HG03520 (cell line): ENCODE measurements around the gene NRG2.

ENCODE experiments used
- ATAC-seq: cut with Tn5 transposase; IDR thresholded peaks from one replicate; pipeline ENCODE4 v1.9.1; 2021; ENCODE audit warnings: mild to moderate bottlenecking, moderate library complexity; ENCODE audit not compliant: unreplicated experiment

NRG2 gene

DNA sequence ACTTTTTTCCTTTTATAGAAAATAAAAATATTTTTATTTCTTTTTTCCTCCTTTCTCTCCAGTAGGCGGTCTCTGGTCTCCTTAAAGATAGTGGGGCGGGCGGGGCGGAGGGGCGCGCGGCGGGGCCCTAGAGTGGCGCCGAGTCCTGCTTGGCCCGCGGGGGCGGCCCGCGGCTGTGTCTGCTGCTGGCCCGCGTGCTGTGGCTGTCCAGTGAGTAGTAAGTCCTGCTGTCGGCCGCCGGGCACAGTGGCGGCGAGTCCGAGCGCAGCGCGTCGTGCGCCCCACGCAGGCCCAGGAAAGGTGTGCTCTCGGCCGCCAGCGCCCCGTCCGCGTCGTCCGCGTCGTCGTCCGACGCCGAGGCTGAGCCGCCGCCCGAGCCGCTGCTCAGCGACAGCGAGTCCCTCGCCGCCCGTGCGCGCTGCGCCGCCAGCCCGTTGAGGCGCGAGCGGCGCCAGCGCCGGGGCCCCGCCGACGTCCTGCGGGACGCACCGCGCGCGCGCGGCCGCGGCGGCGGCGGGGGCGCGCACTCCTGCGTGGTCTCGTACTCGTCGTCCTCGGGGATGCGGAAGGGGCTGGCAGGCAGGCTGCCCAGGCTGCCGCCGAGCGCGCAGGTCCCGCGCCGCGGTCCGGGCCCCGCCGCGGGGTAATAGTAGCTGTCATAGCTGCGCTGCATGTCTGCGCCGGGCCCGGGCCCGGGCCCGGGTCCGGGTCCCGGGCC, 195.2 kb downstream of the NRG2 start:
- ATAC-seq, result peak; percentile 62

- no peak for ATAC-seq
Observed at GRCh38 chr5:139847091-139847490, 196.0 kb downstream of the NRG2 start.

DNA sequence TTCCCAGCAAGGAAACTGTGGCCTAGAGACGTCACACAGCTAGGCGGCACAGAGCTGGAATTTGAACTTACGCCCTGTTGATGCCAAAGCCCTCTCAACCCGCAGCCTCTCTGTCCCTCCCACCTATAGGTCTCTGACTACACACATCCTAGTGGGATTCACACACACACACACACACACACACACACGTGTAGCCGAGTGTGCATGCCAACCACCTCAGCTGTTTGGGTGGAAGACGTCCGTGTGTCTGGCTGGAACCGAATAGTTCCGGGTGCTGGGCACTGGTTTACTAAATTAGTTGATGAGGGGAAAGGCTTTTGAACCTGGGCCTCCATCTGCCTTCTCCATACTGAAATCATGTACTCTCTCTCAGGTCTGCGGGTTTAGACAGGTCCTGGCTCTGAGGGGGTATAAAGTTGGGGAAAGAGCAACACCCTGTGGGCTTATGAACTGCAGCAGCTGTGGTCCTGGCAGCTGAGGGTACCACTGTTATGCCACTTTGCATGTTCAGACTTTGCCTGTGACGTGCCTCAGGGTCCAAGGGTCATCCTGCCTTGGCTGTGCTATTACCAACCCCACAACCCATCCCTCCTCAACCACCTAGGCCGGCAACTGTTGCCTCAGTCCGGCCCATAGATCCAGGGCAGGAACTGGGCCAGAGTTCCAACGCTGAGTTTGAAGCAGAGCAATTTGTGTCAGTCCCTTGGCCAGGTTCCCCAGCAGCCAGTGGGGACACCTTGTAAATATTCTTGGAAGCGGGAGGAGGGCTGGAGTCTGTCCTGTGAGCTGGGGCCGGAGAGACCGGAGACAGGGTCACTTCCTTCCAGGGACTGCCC, 197.0 kb downstream of the NRG2 start:
- no peak for ATAC-seq

DNA sequence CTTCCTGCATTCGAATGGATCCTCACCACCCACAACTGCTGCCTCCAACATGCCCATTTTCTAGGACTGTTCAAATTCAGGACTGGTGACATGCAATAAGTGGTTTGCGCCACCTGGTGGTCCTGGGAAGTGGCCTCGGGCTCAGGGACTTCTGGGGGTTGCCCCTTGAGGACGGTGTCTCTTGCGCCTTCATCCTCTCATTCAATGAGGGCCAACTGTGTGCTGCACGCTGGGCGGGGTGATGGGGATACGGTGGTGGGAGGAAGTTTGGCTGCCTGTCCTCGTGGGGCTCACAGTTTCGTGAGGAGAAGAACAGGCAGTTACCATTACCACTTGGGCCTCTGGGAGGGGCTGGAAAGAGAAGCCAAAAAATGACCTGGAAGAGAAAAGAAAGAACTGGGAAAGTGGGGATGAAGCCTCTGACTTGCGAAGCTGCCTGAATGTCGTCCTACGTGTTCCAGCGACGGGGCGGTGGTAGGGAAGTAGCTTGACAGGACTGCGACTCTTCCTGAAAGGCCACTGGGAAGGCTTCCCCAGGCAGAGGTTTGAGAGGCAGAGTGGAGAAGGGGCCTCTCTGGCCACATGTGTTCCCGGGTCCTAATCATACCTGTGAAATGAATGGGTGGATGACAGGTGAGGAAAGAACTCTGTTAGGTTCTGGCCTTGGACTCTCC, 198.5 kb downstream of the NRG2 start:
- no peak for ATAC-seq

DNA sequence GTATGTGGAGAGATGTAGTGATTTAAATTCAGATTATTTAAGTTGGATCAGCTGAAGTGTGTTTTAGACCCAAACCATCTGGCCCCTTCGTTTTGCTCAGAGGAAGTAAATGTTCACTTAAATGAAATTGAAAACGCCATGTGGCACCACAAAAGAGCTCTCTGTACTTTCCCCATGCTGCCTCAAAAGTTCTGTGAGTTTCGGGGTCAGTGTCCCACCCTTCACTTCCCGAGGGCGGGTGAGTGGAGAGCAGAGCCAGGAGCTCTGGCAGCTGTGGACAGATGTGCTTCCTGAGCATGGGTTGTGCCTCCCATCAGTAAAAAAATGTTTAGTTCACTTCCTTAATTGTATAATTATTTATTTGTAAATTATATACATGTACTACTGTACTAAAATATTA, 199.1 kb downstream of the NRG2 start:
- no peak for ATAC-seq

DNA sequence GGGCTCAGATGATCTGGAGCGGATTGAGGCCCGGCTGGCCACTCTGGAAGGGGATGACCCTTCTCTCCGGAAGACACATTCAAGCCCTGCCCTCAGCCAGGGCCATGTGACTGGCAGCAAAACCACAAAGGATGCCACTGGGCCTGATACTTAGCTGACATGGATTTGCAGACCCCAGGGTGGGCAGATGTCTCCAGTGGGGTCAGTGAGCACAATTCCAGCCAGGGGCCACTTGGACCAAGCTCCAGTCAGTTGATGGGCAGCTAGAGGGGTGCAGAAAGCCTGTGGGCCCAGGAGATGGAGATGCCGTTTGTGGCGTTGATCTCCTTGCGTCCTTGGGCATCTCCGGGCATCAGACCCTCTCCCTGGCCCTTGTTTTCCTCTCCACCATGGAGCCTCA, 200.8 kb downstream of the NRG2 start:
- ATAC-seq, result no peak

- ATAC-seq, result no peak
Observed at GRCh38 chr5:139841549-139841948, 201.6 kb downstream of the NRG2 start.

DNA sequence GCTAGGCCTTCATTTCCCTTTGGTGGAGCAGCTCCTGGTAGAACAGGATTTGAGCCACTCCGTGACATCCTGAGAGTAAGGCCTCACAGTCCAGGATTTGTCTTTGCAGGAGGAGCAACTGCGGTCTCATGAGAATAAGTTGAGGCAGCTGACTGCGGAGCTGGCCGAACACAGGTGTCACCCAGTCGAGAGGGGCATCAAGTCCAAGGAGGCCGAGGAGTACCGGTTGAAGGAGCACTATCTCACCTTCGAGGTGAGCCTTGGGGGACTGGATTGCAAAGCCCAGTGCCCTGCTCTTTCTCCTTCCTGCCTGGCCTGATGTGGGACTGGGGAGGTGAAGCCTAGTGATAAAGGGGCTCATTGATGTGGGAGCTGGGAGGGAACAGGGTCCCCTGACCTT, 203.2 kb downstream of the NRG2 start:
- ATAC-seq, result no peak

- ATAC-seq, result no peak
Observed at GRCh38 chr5:139839232-139839815, 203.8 kb downstream of the NRG2 start.

- ATAC-seq, result no peak
Observed at GRCh38 chr5:139838381-139839197, 204.5 kb downstream of the NRG2 start.

GRCh38 chr5:139837711-139838380, 205.3 kb downstream of the NRG2 start:
- no peak for ATAC-seq

DNA sequence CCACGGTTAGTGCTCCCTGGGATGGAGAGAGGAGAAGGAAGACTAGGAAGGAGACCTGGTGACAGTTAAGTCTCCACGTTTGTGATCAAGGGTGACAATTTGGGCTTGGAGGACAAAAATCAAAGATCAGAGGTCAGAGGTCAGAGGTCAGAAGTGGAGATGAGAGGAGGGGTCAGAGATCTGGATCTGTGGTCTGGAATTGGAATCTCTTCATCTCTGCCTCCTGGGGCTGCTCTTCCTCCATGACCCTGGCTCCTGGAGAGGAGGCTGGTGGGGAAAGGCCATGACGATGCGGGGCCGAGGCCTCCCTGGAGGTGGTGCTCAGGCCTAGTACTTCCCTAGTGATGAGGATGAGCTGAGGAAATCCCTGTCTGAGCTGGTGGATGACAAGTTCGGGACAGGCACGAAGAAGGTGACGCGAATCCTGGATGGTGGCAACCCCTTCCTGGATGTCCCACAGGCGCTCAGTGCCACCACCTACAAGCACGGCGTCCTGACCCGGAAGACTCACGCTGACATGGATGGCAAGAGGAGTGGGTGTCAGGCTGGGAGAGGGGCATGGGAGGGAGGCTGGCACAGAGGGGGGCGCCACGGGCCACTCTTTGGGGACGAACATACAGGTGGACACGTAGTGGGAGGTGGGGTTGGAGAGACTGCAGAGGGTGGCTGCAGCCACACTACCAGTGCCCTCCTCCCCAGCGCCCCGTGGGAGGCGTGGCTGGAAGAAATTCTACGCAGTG, 206.5 kb downstream of the NRG2 start:
- ATAC-seq, result no peak

- no peak for ATAC-seq
Observed at GRCh38 chr5:139835656-139836055, 207.4 kb downstream of the NRG2 start.

GRCh38 chr5:139833525-139833924, 209.6 kb downstream of the NRG2 start:
- no peak for ATAC-seq

GRCh38 chr5:139831624-139832023, 211.5 kb downstream of the NRG2 start:
- no peak for ATAC-seq

GRCh38 chr5:139829471-139829870, 213.6 kb downstream of the NRG2 start:
- no peak for ATAC-seq

DNA sequence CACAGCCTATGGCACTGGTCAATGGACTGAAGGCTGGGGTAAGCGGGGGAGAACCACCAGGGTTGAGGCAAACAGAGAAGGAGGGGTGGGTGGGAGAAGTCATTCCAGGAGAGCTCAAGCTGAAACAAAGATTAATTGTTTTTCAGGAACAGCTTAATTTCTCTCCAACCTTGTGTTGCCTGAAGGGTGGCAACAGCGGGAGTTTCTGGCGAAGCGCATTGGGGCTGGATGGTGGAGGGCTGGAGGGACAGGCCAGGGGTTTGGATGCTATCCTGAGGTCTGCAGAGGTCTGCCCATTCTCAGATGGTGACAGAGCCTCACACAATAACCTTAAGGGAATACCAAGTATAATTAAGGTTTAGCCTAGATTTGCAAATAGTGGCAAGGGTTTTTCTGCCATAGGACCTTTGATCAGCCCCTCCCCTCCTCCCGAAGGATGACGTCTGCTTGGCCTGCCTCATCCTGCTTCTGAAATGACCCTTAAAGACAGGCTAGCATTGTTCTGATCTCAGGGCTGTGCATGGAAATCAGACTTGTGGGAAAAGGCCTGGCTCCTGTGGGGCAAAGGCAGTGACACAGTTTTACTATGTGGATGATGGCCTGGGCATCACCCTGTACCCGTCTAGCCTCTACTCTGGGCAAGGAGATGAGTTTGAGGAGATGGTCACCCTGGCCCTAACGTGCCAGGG, 214.7 kb downstream of the NRG2 start:
- ATAC-seq, result no peak

GRCh38 chr5:139825690-139826089, 217.4 kb downstream of the NRG2 start:
- ATAC-seq, result no peak
